ENCODE data around the gene HMOX1.
"Not testable (repeated sequence)": the region's sequence is repeated elsewhere in the genome, so short reads cannot be mapped to it uniquely, and the experiment has no call there.

The HMOX1 gene

DNA sequence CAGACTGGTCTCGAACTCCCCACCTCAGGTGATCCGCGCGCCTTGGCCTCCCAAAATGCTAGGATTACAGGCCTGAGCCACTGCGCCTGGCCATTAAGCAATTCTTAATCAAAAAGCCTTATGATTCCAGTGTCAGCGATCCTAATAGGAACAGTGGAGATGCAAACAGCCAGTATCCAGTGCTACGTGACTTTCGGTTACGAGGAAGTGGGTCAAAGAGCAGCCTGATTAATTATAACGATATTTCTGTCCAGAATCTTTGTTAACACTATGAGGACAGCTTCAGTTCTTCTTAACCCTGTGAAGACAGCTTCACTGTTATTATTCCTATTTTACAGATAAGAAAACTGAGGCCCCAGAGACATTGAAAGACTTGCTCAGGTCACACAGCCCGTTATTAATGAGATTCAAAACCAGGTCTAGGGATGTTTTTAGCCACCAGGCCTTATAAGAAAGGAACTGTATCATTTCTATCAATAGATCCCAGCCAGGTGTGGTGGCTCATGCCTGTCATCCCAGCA, 17.3 kb upstream of the HMOX1 start:
- Histone ChIP-seq H3K27me3 (ENCODE audit: insufficient read depth, low read depth, severe bottlenecking) (no peaks in the 10 kb centered on the region), H3K9me3 (ENCODE audit: severe bottlenecking) (no peaks in the 10 kb centered on the region), H3K36me3 (no peaks in the 10 kb centered on the region), H3K4me3 (ENCODE audit: low read depth, low read length) (no peak overlapping the region), H3K27ac (no peak overlapping the region)
- TF ChIP-seq, protein P1, sequence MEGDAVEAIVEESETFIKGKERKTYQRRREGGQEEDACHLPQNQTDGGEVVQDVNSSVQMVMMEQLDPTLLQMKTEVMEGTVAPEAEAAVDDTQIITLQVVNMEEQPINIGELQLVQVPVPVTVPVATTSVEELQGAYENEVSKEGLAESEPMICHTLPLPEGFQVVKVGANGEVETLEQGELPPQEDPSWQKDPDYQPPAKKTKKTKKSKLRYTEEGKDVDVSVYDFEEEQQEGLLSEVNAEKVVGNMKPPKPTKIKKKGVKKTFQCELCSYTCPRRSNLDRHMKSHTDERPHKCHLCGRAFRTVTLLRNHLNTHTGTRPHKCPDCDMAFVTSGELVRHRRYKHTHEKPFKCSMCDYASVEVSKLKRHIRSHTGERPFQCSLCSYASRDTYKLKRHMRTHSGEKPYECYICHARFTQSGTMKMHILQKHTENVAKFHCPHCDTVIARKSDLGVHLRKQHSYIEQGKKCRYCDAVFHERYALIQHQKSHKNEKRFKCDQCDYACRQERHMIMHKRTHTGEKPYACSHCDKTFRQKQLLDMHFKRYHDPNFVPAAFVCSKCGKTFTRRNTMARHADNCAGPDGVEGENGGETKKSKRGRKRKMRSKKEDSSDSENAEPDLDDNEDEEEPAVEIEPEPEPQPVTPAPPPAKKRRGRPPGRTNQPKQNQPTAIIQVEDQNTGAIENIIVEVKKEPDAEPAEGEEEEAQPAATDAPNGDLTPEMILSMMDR (IDR thresholded peaks at IDR 0.05; ENCODE audit: low read depth, low read length): no peak
- DNase-seq: no peak

DNA sequence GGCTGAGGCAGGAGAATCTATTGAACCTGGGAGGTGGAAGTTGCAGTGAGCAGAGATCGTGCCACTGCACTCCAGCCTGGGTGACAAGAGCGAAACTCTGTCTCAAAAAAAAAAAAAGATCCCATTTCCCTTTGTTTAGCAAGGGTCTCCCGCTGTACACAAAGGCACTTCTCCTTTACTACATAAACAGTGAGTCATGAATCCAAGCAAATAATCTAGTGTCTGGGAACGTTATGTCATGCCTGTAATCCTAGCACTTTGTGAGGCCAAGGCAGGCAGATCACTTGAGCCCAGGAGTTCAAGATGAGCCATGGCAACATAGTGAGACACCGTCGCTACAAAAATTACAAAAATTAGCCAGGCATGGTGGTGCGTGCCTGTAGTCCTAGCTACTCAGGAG, 16.7 kb upstream of the HMOX1 start:
- not testable (repeated sequence) for H3K27ac ChIP-seq; H3K27me3 ChIP-seq (ENCODE audit: insufficient read depth, low read depth, severe bottlenecking); DNase-seq; H3K36me3 ChIP-seq; H3K9me3 ChIP-seq (ENCODE audit: severe bottlenecking); H3K4me3 ChIP-seq (ENCODE audit: low read depth, low read length)

DNA sequence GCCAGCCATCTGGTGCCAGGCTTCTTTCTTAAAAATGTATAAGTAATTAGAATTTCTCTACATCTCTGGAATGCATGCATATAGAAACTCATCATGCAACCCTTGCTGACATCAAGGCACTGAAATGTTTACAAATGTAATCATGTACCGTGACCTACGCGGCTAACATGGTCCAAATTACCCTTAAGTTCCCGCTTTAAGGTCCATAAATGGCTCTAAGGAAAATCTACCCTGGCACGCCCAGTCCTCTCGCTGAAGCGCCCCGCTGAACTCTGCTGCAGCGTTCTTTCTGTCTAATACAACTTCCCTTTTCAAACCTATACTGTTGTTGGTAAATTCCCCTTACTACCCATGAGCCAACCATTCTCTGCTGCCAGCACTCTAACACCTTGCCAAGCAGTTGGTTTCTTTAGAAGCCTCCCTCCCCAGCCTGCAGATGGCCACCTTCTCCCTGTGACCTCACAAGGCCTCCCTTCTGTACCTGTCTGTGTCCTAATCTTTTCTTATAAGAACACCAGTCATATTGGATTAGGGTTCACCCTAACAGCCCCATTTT, 13.5 kb upstream of the HMOX1 start:
- Histone ChIP-seq H3K27ac (peak overlapping the region; percentile 78), H3K36me3 (no peaks in the 10 kb centered on the region), H3K9me3 (ENCODE audit: severe bottlenecking) (no peaks in the 10 kb centered on the region), H3K27me3 (ENCODE audit: insufficient read depth, low read depth, severe bottlenecking) (no peaks in the 10 kb centered on the region), H3K4me3 (ENCODE audit: low read depth, low read length) (peak overlapping the region; percentile 25)
- peak; percentile 79 for DNase-seq
- TF ChIP-seq, protein P1 (IDR thresholded peaks at IDR 0.05; ENCODE audit: low read depth, low read length): peak; percentile 23; the same call in 1 of the 2 replicates

DNA sequence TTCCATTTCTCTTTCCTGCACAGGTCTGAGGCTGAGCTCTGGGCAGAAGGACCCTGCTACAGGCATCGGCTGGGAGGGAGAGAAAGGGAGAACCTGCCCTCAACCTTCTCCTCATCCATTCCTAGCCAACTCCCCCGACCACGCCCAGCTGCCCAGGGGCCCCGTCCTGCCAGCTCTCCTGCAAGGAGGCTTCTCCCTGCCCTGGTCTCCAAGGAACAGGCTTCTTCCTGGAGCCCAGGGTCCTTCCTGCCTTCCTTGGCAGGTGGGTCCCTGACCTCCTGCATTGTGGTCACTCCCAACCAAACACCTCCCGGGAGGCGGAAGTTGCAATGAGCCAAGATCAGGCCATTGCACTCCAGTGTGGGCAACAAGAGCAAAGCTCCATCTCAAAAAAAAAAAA, 12.5 kb upstream of the HMOX1 start:
- TF ChIP-seq, protein P1 (IDR thresholded peaks at IDR 0.05; ENCODE audit: low read depth, low read length): no peak
- Histone ChIP-seq H3K27me3 (ENCODE audit: insufficient read depth, low read depth, severe bottlenecking) (no peaks in the 10 kb centered on the region), H3K36me3 (no peaks in the 10 kb centered on the region), H3K27ac (peak overlapping the region; percentile 42; the same call in 1 of the 2 replicates), H3K4me3 (ENCODE audit: low read depth, low read length) (no peak overlapping the region), H3K9me3 (ENCODE audit: severe bottlenecking) (no peaks in the 10 kb centered on the region)
- DNase-seq: no peak

DNA sequence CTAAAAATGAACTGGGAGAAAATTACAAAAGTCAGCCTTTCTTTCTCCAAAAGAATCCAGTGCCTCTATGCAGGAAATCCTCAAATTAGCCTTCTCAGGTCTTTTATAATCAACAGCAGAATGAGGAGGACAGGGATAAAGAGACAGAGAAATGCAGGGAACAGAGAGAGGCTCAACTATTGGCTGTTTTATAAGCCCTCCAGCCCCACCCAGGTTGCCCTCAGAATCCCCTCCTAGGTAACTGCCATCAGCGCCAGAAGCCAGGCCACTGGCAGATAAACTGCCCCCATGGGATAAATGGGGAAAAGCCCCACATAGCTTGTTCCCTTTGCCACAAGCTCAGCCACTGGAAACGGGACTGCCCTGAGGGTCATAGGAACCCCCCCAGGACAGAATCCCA, 10.9 kb upstream of the HMOX1 start:
- TF ChIP-seq, protein P1 (IDR thresholded peaks at IDR 0.05; ENCODE audit: low read depth, low read length): no peak
- Histone ChIP-seq H3K4me3 (ENCODE audit: low read depth, low read length) (no peak overlapping the region), H3K36me3 (no peaks in the 10 kb centered on the region), H3K9me3 (ENCODE audit: severe bottlenecking) (no peaks in the 10 kb centered on the region), H3K27me3 (ENCODE audit: insufficient read depth, low read depth, severe bottlenecking) (no peaks in the 10 kb centered on the region), H3K27ac (peak overlapping the region; percentile 61)
- DNase-seq: peak; percentile 77

DNA sequence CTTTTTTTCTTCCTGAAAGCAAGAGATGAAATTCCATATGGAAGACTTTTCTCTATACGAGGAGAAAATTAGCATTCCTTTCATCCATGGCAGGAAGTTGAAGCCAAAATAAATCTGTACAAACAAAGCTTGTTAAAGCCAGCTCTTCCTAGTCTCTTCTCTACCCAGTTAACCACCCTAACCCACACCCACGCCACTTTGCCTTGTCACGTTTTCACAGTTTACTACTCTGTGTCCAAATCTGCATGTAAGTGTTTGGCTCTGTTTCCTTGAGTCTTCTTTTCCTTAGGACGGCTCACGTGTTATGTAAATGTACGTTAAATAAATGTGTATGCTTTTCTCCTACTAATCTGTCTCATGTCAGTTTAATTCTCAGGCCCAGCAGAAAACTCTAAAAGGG, 7.1 kb upstream of the HMOX1 start:
- no peaks in the 10 kb centered on the region for H3K9me3 ChIP-seq (ENCODE audit: severe bottlenecking)
- no peak for DNase-seq
- TF ChIP-seq, protein P1 (IDR thresholded peaks at IDR 0.05; ENCODE audit: low read depth, low read length): no peak
- H3K36me3 ChIP-seq: no peaks in the 10 kb centered on the region
- H3K27ac ChIP-seq: no peak overlapping the region
- no peak overlapping the region for H3K4me3 ChIP-seq (ENCODE audit: low read depth, low read length)
- H3K27me3 ChIP-seq (ENCODE audit: insufficient read depth, low read depth, severe bottlenecking): no peaks in the 10 kb centered on the region
